B cell (primary cell): ENCODE results near the gene SLC29A4. TPM values are rescaled to one million over a fixed set of nuclear protein-coding genes. Genes with fewer than 3 reads are reported as not detected.

ENCODE experiments used
- ATAC-seq: fragments of 200-7000 bp; cut with Tn5 transposase; one replicate; pipeline ENCODE4 v1.10.0; 2021; ENCODE audit warnings: low read depth, mild to moderate bottlenecking, moderate number of reproducible peaks, moderate library complexity
- CTCF ChIA-PET: fragments of 350-600 bp; sonication (Branson Sonifier 250); formaldehyde crosslinking; loops from one replicate; lab custom pipeline; 2021; ENCODE audit warnings: antibody characterized with exemption, inconsistent platforms; lab: Charles Lee
- POLR2A ChIA-PET: fragments of 350-600 bp; sonication (Branson Sonifier 250); formaldehyde crosslinking; loops from one replicate; lab custom pipeline; 2021; ENCODE audit warnings: antibody characterized with exemption; lab: Charles Lee
- DNase-seq: peaks from one replicate; pipeline ENCODE4 v3.0.0; 2013
- H2AFZ ChIP-seq: 2 replicates; pipeline ENCODE4 v1.6.1; 2012; ENCODE audit warnings: mild to moderate bottlenecking, low read depth, low read length; ENCODE audit not compliant: insufficient read depth, poor library complexity, severe bottlenecking
- H3K27ac ChIP-seq, 2 donors: 1 replicate in 1 of 2; 2 replicates in 1 of 2; pipeline ENCODE4 v1.5.1; 2012 to 2013; ENCODE audit warnings: low read length in 2 of 2, mild to moderate bottlenecking in 2 of 2, moderate library complexity in 1 of 2
- H3K27me3 ChIP-seq, 4 experiments: fragments of 200-600 bp in 1 of 4; sonication (generic) in 1 of 4; replicated peaks in 1 of 4; 1 replicate in 2 of 4; 2 replicates in 2 of 4; pipeline versions ENCODE4 v1.6.1 to v1.7.0; 2013 to 2016; ENCODE audit warnings: low read length in 3 of 4, mild to moderate bottlenecking in 2 of 4, mixed read lengths in 1 of 4, moderate library complexity in 1 of 4; ENCODE audit not compliant: insufficient read depth in 4 of 4, control insufficient read depth in 3 of 4; ENCODE audit errors: control extremely low read depth in 1 of 4
- H3K36me3 ChIP-seq, 2 experiments: replicated peaks in 1 of 2; 1 replicate in 1 of 2; 2 replicates in 1 of 2; pipeline versions ENCODE4 v1.6.1 to v1.7.1; 2013; ENCODE audit warnings: low read length in 1 of 2; ENCODE audit not compliant: insufficient read depth in 2 of 2, control insufficient read depth in 1 of 2; ENCODE audit errors: control extremely low read depth in 1 of 2, extremely low read depth in 1 of 2
- H3K4me1 ChIP-seq, 2 donors: fragments of 200-600 bp in 1 of 2; sonication (generic) in 1 of 2; 1 replicate in 1 of 2; 2 replicates in 1 of 2; pipeline versions ENCODE4 v1.5.1 to v1.6.1; 2013 to 2017; ENCODE audit warnings: low read length in 2 of 2; ENCODE audit not compliant: control insufficient read depth in 2 of 2, insufficient read depth in 2 of 2
- H3K4me2 ChIP-seq: replicated peaks from 2 replicates; pipeline ENCODE3; 2012; ENCODE audit warnings: mild to moderate bottlenecking, low read depth, low read length; ENCODE audit not compliant: poor library complexity, severe bottlenecking
- H3K4me3 ChIP-seq, 5 experiments: fragments of 200-600 bp in 1 of 5; sonication (generic) in 1 of 5; 1 replicate in 3 of 5; 2 replicates in 2 of 5; pipeline versions ENCODE4 v1.5.1 to v1.7.0; 2011 to 2016; ENCODE audit warnings: low read length in 4 of 5, mild to moderate bottlenecking in 4 of 5, low read depth in 2 of 5, control low read depth in 1 of 5, moderate library complexity in 1 of 5; ENCODE audit not compliant: insufficient read depth in 1 of 5; ENCODE audit errors: control extremely low read depth in 1 of 5, extremely low read depth in 1 of 5
- H3K79me2 ChIP-seq: fragments of 200-600 bp; sonication (generic); one replicate; pipeline ENCODE4 v1.6.0; 2016; ENCODE audit warnings: low read length; ENCODE audit not compliant: control insufficient read depth, insufficient read depth
- H3K9ac ChIP-seq: fragments of 200-600 bp; sonication (generic); 2 replicates; pipeline ENCODE4 v1.6.1; 2017; ENCODE audit warnings: mild to moderate bottlenecking, low read length, moderate library complexity
- H3K9me3 ChIP-seq, 3 donors: one replicate each; pipeline versions ENCODE4 v1.6.1 to v1.7.1; 2013; ENCODE audit warnings: low read length in 2 of 3; ENCODE audit not compliant: control insufficient read depth in 2 of 3, insufficient read depth in 1 of 3; ENCODE audit errors: control extremely low read depth in 1 of 3
- H4K20me1 ChIP-seq: 2 replicates; pipeline ENCODE4 v1.6.0; 2012; ENCODE audit warnings: mild to moderate bottlenecking, low read length; ENCODE audit not compliant: insufficient read depth, control insufficient read depth, poor library complexity, severe bottlenecking
- H3K27ac Mint-ChIP-seq: one replicate; pipeline ENCODE4 v1.8.0; 2021; ENCODE audit warnings: mixed read lengths
- H3K27me3 Mint-ChIP-seq: one replicate; pipeline ENCODE4 v1.8.0; 2021; ENCODE audit warnings: mixed read lengths
- H3K4me1 Mint-ChIP-seq: one replicate; pipeline ENCODE4 v1.8.0; 2021; ENCODE audit warnings: mixed read lengths
- H3K4me3 Mint-ChIP-seq: one replicate; pipeline ENCODE4 v1.8.0; 2021; ENCODE audit warnings: mixed read lengths
- H3K9me3 Mint-ChIP-seq: one replicate; pipeline ENCODE4 v1.8.0; 2022; ENCODE audit warnings: mixed read lengths; ENCODE audit not compliant: insufficient read depth
- EZH2 ChIP-seq: IDR thresholded peaks from 2 replicates; pipeline ENCODE4 v1.6.1; 2012; ENCODE audit warnings: borderline replicate concordance, low read depth, mild to moderate bottlenecking, moderate library complexity, low read length; ENCODE audit not compliant: insufficient read depth, poor library complexity, severe bottlenecking
- WGBS: methylation state at CpG from one replicate; pipeline ENCODE4 v1.1.5; 2013; ENCODE audit warnings: missing lambda C conversion rate; ENCODE audit not compliant: insufficient coverage; 5-methylcytosine and 5-hydroxymethylcytosine counted together
- intact Hi-C: fragments of 100-400 bp; cut with micrococcal nuclease; formaldehyde crosslinking; loops from one replicate; pipeline ENCODE4 v1.10.0; 2022
- polyA plus RNA-seq: library from polyadenylated mRNA; depleted of rRNA; stranded (reverse); fragments of >200 nt; gene quantifications from 2 replicates; pipeline ENCODE4 v1.2.3, GENCODE V29; 2012
- total RNA-seq, 2 donors: library from RNA; stranded (reverse); fragments of 120-200 nt in 1 of 2; gene quantifications; 1 replicate in 1 of 2; 2 replicates in 1 of 2; pipeline versions ENCODE4 v1.2.3 to v1.2.4, GENCODE V29; 2013 to 2022
- TF ChIP-seq, protein P1 (sequence below): fragments of 200-600 bp; IDR thresholded peaks from one replicate; pipeline ENCODE4 v1.8.0; 2022; ENCODE audit warnings: antibody characterized with exemption, mild to moderate bottlenecking

The SLC29A4 gene
- total and polyA plus RNA-seq, 2 donors (not counting 1 experiment from before 2014, with no cell fraction given): 0.21 to 0.67 TPM

DNA sequence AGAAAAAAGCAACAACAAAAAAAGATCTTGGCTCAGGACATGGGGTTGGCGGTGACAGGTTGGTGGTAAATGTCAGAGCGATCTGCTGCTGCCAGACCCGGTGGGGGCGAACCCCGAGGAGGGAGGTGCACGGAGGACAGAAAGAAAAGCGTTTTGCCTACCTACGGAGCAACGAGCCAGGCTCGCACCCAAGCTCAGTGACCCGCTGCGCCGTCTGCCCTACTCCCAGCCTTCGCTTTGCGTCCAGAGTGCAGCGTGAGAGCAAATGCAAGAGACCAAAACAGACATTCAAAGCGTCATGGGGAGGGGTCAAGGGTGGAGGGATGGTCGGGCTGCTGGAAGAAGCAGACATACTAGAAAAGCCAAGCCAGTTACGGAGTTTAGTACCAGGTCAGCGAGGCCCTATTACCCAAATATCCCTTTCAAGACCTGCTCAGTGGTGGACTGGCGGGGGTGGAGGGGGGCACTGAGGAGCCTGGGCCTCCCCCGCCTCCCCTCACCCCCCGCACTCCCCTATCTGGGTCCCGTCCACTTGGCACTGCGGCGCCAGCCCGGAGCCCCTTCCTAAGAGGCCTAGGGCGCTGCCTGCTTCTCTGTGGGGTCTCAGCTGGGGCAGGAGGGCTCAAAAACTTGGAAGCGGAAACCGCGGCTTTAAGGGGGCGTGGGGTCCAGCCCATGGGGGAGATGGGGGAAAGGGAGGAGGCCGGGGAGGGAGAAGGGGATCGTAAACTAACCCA is 66.9 kb downstream of the SLC29A4 start:
- Histone ChIP-seq H4K20me1 (peaks cover 37% of the 10 kb centered on the region), H3K36me3 (peaks cover 4 to 43% of the 10 kb centered on the region in 2 experiments), H3K27me3 (no peaks in the 10 kb centered on the region), H3K9me3 (peaks cover 0 to 11% (median 4%) of the 10 kb centered on the region in 3 donors), H3K4me3 (no peak overlapping the region), H3K79me2 (peaks cover 26% of the 10 kb centered on the region), H3K9ac (no peak overlapping the region), H2AFZ (no peak overlapping the region), H3K27ac (no peak overlapping the region), H3K4me2 (no peak overlapping the region), H3K4me1 (no peaks in the 10 kb centered on the region)
- ATAC-seq (no peak), DNase-seq (no peak)
- no peak for TF ChIP-seq EZH2
- TF ChIP-seq, protein P1, sequence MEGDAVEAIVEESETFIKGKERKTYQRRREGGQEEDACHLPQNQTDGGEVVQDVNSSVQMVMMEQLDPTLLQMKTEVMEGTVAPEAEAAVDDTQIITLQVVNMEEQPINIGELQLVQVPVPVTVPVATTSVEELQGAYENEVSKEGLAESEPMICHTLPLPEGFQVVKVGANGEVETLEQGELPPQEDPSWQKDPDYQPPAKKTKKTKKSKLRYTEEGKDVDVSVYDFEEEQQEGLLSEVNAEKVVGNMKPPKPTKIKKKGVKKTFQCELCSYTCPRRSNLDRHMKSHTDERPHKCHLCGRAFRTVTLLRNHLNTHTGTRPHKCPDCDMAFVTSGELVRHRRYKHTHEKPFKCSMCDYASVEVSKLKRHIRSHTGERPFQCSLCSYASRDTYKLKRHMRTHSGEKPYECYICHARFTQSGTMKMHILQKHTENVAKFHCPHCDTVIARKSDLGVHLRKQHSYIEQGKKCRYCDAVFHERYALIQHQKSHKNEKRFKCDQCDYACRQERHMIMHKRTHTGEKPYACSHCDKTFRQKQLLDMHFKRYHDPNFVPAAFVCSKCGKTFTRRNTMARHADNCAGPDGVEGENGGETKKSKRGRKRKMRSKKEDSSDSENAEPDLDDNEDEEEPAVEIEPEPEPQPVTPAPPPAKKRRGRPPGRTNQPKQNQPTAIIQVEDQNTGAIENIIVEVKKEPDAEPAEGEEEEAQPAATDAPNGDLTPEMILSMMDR: no peak
- Mint-ChIP-seq H3K4me3 (no peak overlapping the region), H3K27ac (no peak overlapping the region), H3K4me1 (peaks cover 3% of the 10 kb centered on the region), H3K9me3 (no peaks in the 10 kb centered on the region), H3K27me3 (no peaks in the 10 kb centered on the region)
- WGBS: 98% methylated on average over 30 of the region's 34 CpGs
- ChIA-PET POLR2A (no interaction called here), CTCF (interaction anchor here (1.0 kb wide), 1 partner anchor 316 kb away, joined by 3 read pairs; no protein-coding TSS in a partner anchor)
- intact Hi-C loops: no loop called here

DNA sequence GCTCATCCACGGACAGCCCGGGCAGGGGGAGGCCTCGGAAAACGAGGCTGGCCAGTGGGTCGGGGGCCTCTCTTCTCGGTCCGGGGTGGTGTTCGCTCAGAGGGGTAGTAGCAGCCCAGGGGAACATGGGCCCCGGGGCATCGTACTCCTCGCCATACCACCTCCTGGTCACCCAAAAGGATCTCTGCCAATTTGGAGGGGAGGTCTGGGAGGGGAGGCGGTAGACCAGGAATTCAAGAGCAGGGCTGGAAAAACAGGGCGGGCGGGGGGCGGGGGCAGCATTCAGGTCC is 67.4 kb downstream of the SLC29A4 start:
- peaks cover 42% of the 10 kb centered on the region for H4K20me1 ChIP-seq
- H3K36me3 ChIP-seq: peaks cover 2 to 41% of the 10 kb centered on the region in 2 experiments
- Mint-ChIP-seq H3K4me3 (no peak overlapping the region), H3K4me1 (peaks cover 6% of the 10 kb centered on the region), H3K9me3 (no peaks in the 10 kb centered on the region), H3K27me3 (no peaks in the 10 kb centered on the region), H3K27ac (no peak overlapping the region)
- no peak for DNase-seq
- ChIA-PET POLR2A (no interaction called here), CTCF (no interaction called here)
- intact Hi-C loops: no loop called here
- no peak for TF ChIP-seq EZH2
- TF ChIP-seq, protein P1: no peak
- 97% methylated on average over 11 of the region's 15 CpGs for WGBS
- no peak overlapping the region for H3K27ac ChIP-seq
- H3K4me3 ChIP-seq: no peak overlapping the region
- H3K27me3 ChIP-seq: no peaks in the 10 kb centered on the region
- H3K9ac ChIP-seq: no peak overlapping the region
- peaks cover 0 to 6% (median 0%) of the 10 kb centered on the region in 3 donors for H3K9me3 ChIP-seq
- no peak overlapping the region for H2AFZ ChIP-seq
- no peak for ATAC-seq
- H3K4me2 ChIP-seq: no peak overlapping the region
- no peaks in the 10 kb centered on the region for H3K4me1 ChIP-seq
- peaks cover 31% of the 10 kb centered on the region for H3K79me2 ChIP-seq
